K562 (cell line): ENCODE data around the gene DYTN. TPM values are rescaled to one million over a fixed set of nuclear protein-coding genes. Genes with fewer than 3 reads are reported as not detected.

ENCODE experiments used
- ATAC-seq: fragments of 200-7000 bp; cut with Tn5 transposase; 3 replicates; pipeline ENCODE4 v1.9.1; 2020; ENCODE audit warnings: moderate library complexity
- BruUV-seq: library from RNA; stranded (reverse); fragments of 400-500 nt; replicated peaks from 2 replicates; lab custom pipeline; 2021; lab: Mats Ljungman, UMichigan
- CTCF ChIA-PET: fragments of 300-600 bp; formaldehyde crosslinking; extraction: SDS; loops from one replicate; lab custom pipeline; 2021; ENCODE audit warnings: low intra/inter-chr PET ratio; lab: Yijun Ruan, JAX
- POLR2A ChIA-PET: fragments of 300-600, 350-650 bp; sonication (Branson Sonifier 250); formaldehyde crosslinking; extraction: SDS; loops from one replicate; lab custom pipeline; 2021; ENCODE audit warnings: antibody characterized with exemption, inconsistent platforms; lab: Yijun Ruan, JAX
- DNase-seq, 4 experiments: peaks; one replicate each; pipeline versions ENCODE4 v3.0.0 to v3.0.0-alpha.2; 2011 to 2018; ENCODE audit warnings: low spot score in 3 of 4, mixed read lengths in 3 of 4; ENCODE audit errors: extremely low read depth in 1 of 4
- FAIRE-seq: peaks from 2 replicates; lab custom pipeline; 2011; peaks lifted over from hg19 to GRCh38; lab: Jason Lieb, UNC
- H2AFZ ChIP-seq: 2 replicates; pipeline ENCODE4 v1.6.0; 2011; ENCODE audit warnings: low read depth, low read length, control low read depth, inconsistent platforms
- H3K27ac ChIP-seq: fragments of 200-600 bp; 3 replicates; pipeline ENCODE4 v1.8.0; 2011; ENCODE audit warnings: low read depth, mild to moderate bottlenecking, control low read depth, inconsistent platforms, low read length, moderate library complexity, mixed read lengths; ENCODE audit errors: extremely low read depth
- H3K27me3 ChIP-seq, 2 experiments: fragments of 300-600 bp in 1 of 2; 2 replicates in 1 of 2; 3 replicates in 1 of 2; pipeline versions ENCODE4 v1.6.0 to v1.8.0; 2011; ENCODE audit warnings: inconsistent platforms in 2 of 2, low read length in 2 of 2, mild to moderate bottlenecking in 1 of 2, mixed read lengths in 1 of 2, moderate library complexity in 1 of 2; ENCODE audit not compliant: control insufficient read depth in 2 of 2, insufficient read depth in 2 of 2
- H3K36me3 ChIP-seq: fragments of 300-600 bp; 3 replicates; pipeline ENCODE4 v1.8.0; 2011; ENCODE audit warnings: mild to moderate bottlenecking, low read length, inconsistent platforms; ENCODE audit not compliant: control insufficient read depth, insufficient read depth
- H3K4me1 ChIP-seq, 2 experiments: fragments of 200-600 bp in 1 of 2; replicated peaks in 1 of 2; 2 replicates in 1 of 2; 3 replicates in 1 of 2; pipeline versions ENCODE4 v1.5.1 to v1.8.0; 2011; ENCODE audit warnings: inconsistent platforms in 2 of 2, low read length in 2 of 2, mild to moderate bottlenecking in 1 of 2, mixed read lengths in 1 of 2, moderate library complexity in 1 of 2; ENCODE audit not compliant: control insufficient read depth in 2 of 2, insufficient read depth in 2 of 2
- H3K4me2 ChIP-seq: 2 replicates; pipeline ENCODE4 v1.6.1; 2011; ENCODE audit warnings: low read length, control low read depth, inconsistent platforms, mixed read lengths; ENCODE audit not compliant: insufficient read depth
- H3K4me3 ChIP-seq: fragments of 200-600 bp; sonication (generic), shearing (Covaris generic); 2 replicates; pipeline ENCODE4 v1.5.1; 2016; ENCODE audit warnings: control low read depth, inconsistent platforms
- H3K79me2 ChIP-seq: fragments of 200-600 bp; 3 replicates; pipeline ENCODE4 v1.8.0; 2011; ENCODE audit warnings: low read length, inconsistent platforms; ENCODE audit not compliant: control insufficient read depth, insufficient read depth
- H3K9ac ChIP-seq, 2 experiments: 2 replicates each; pipeline versions ENCODE4 v1.6.0 to v1.6.1; 2011; ENCODE audit warnings: low read depth in 2 of 2, low read length in 2 of 2, control low read depth in 1 of 2, inconsistent platforms in 1 of 2, mild to moderate bottlenecking in 1 of 2, mixed read lengths in 1 of 2; ENCODE audit not compliant: insufficient read depth in 1 of 2
- H3K9me1 ChIP-seq: one replicate; pipeline ENCODE4 v1.6.0; 2011; ENCODE audit warnings: inconsistent platforms, mild to moderate bottlenecking, low read length, moderate library complexity; ENCODE audit not compliant: control insufficient read depth, insufficient read depth
- H3K9me3 ChIP-seq: replicated peaks from 2 replicates; pipeline ENCODE4 v1.5.1; 2011; ENCODE audit warnings: low read depth, low read length, inconsistent platforms; ENCODE audit not compliant: control insufficient read depth, insufficient read depth
- H4K20me1 ChIP-seq: replicated peaks from 2 replicates; pipeline ENCODE4 v1.6.1; 2011; ENCODE audit warnings: low read length, inconsistent platforms, mixed read lengths; ENCODE audit not compliant: control insufficient read depth, insufficient read depth
- MYC ChIP-seq, 2 experiments: fragments of 250-450 bp in 1 of 2; sonication (Bioruptor Pico) in 1 of 2; IDR thresholded peaks; 2 replicates each; pipeline versions ENCODE4 v1.5.1 to v1.6.1; 2012 to 2021; ENCODE audit warnings: low read depth in 2 of 2, borderline replicate concordance in 1 of 2, improper control_type of control experiment in 1 of 2, low read length in 1 of 2, mild to moderate bottlenecking in 1 of 2, moderate library complexity in 1 of 2
- PKNOX1 ChIP-seq: fragments of 450-650 bp; IDR thresholded peaks from 2 replicates; pipeline ENCODE4 v1.6.1; 2016
- ZBTB12 ChIP-seq: fragments of 250-450 bp; sonication (Bioruptor Pico); IDR thresholded peaks from 2 replicates; pipeline ENCODE4 v1.4.0; 2020
- ZNF311 ChIP-seq: fragments of 250-450 bp; sonication (Bioruptor Pico); IDR thresholded peaks from 2 replicates; pipeline ENCODE4 v1.4.0; 2020; ENCODE audit warnings: mild to moderate bottlenecking, moderate library complexity
- ZNF431 ChIP-seq: sonication (generic); formaldehyde crosslinking; IDR thresholded peaks from 2 replicates; pipeline ENCODE4 v1.8.0; 2022; ENCODE audit warnings: mild to moderate bottlenecking, missing genetic modification reagents
- ZNF764 ChIP-seq: fragments of 250-450 bp; sonication (Bioruptor Pico); IDR thresholded peaks from 2 replicates; pipeline ENCODE4 v1.4.0; 2020; ENCODE audit warnings: low read depth, mild to moderate bottlenecking, moderate library complexity
- WGBS: fragments of 100-300 bp; shearing (Covaris generic); methylation state at CpG from one replicate; pipeline ENCODE4 v1.1.6; 2016; ENCODE audit warnings: low coverage, mixed read lengths; ENCODE audit not compliant: insufficient coverage; ENCODE audit errors: missing lambda C conversion rate; 5-methylcytosine and 5-hydroxymethylcytosine counted together
- in situ Hi-C: fragments of 300-500 bp; cut with MboI; formaldehyde crosslinking; loops from 4 replicates; pipeline ENCODE4 v1.15.0; 2018; ENCODE audit warnings: inconsistent platforms, mixed read lengths
- intact Hi-C: fragments of 100-400 bp; cut with micrococcal nuclease; formaldehyde crosslinking; loops from 2 replicates; pipeline ENCODE4 v1.14.2; 2022
- polyA plus RNA-seq, 8 experiments: library from polyadenylated mRNA; depleted of rRNA in 4 of 8; stranded (reverse) in 5 of 8; unstranded in 3 of 8; fragments of >200 nt; fragmentation: Nextera tagmentation in 2 of 8; fragmentation: Illumina TruSeq in 1 of 8; extraction: Ambion mirVana in 2 of 8; extraction: Trizol in 1 of 8; gene quantifications; 2 replicates each; pipeline versions ENCODE4 v1.2.1 to v1.2.3, GENCODE V29; 2011 to 2014; ENCODE audit warnings: inconsistent platforms in 1 of 8, missing spikeins in 1 of 8
- total RNA-seq, 7 experiments: library from RNA; depleted of rRNA in 6 of 7; stranded (reverse); fragments of >200 nt in 6 of 7; fragmentation: Illumina TruSeq in 2 of 7; extraction: Trizol in 2 of 7; gene quantifications; 2 replicates each; pipeline versions ENCODE4 v1.2.1 to v1.2.3, GENCODE V29; 2011 to 2021; ENCODE audit warnings: low replicate concordance in 1 of 7
- TF ChIP-seq, protein P1 (sequence below): fragments of 250-450 bp; sonication (Bioruptor Pico); IDR thresholded peaks from 2 replicates; pipeline ENCODE4 v1.9.0; 2021; ENCODE audit warnings: mild to moderate bottlenecking, inconsistent platforms

Gene DYTN
- total and polyA plus RNA-seq, 9 of the 15 experiments (the other 6 are each of a cell fraction or from before 2014, with no cell fraction given): not detected

- TF ChIP-seq, protein P1, sequence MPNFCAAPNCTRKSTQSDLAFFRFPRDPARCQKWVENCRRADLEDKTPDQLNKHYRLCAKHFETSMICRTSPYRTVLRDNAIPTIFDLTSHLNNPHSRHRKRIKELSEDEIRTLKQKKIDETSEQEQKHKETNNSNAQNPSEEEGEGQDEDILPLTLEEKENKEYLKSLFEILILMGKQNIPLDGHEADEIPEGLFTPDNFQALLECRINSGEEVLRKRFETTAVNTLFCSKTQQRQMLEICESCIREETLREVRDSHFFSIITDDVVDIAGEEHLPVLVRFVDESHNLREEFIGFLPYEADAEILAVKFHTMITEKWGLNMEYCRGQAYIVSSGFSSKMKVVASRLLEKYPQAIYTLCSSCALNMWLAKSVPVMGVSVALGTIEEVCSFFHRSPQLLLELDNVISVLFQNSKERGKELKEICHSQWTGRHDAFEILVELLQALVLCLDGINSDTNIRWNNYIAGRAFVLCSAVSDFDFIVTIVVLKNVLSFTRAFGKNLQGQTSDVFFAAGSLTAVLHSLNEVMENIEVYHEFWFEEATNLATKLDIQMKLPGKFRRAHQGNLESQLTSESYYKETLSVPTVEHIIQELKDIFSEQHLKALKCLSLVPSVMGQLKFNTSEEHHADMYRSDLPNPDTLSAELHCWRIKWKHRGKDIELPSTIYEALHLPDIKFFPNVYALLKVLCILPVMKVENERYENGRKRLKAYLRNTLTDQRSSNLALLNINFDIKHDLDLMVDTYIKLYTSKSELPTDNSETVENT (CRISPR knock-in tag): no peak
These were observed 9.9 kb downstream of the DYTN start (continued) for GRCh38 chr2:206708286-206708685.

GRCh38 chr2:206707164-206707701 is 11.0 kb downstream of the DYTN start:
- H3K79me2 ChIP-seq: no peaks in the 10 kb centered on the region
- H3K27me3 ChIP-seq: peaks cover 0 to 4% of the 10 kb centered on the region in 2 experiments; a peak in 2 of 5 replicates
- BruUV-seq: no TSS peak
- H3K4me2 ChIP-seq: no peak overlapping the region
- CTCF ChIA-PET: no interaction called here
- no peak overlapping the region for H3K4me3 ChIP-seq
- no peaks in the 10 kb centered on the region for H3K9me3 ChIP-seq
- no peaks in the 10 kb centered on the region for H3K4me1 ChIP-seq
- no peaks in the 10 kb centered on the region for H3K36me3 ChIP-seq
- H3K9ac ChIP-seq: no peak overlapping the region
- TF ChIP-seq ZNF311 (CRISPR knock-in tag): no peak
- no peak for TF ChIP-seq ZBTB12
- TF ChIP-seq ZNF764: no peak
- TF ChIP-seq PKNOX1: peak; percentile 68
- no peak for TF ChIP-seq ZNF431 (CRISPR knock-in tag)
- TF ChIP-seq MYC (IDR thresholded peaks at IDR 0.05; ENCODE audit: low read depth, low read length): no peak
- TF ChIP-seq MYC (CRISPR knock-in tag; IDR thresholded peaks at IDR 0.05; ENCODE audit: borderline replicate concordance, low read depth): no peak
- no peaks in the 10 kb centered on the region for H4K20me1 ChIP-seq
- FAIRE-seq (no peak), DNase-seq (no peak), ATAC-seq (no peak)
- H3K9me1 ChIP-seq: no peaks in the 10 kb centered on the region
- H2AFZ ChIP-seq: no peak overlapping the region
- intact Hi-C loops: no loop called here
- POLR2A ChIA-PET: no interaction called here
- 0% methylated on average over 10 of the region's 10 CpGs for WGBS
- H3K27ac ChIP-seq: no peak overlapping the region
- in situ Hi-C loops: no loop called here
